Activated CD4-positive, alpha-beta T cell treated with anti-CD3 and anti-CD28 coated beads, Interleukin-2, amount 10 ng/mL, durations not matched to agents 7 days and 5 days (primary cell): ENCODE data around the gene RAB3IL1. TPM values are rescaled to one million over a fixed set of nuclear protein-coding genes. Genes with fewer than 3 reads are reported as not detected.

Source experiments
- CTCF ChIA-PET: fragments of 350-600 bp; sonication (Branson Sonifier 250); formaldehyde crosslinking; loops from one replicate; lab custom pipeline; 2021; ENCODE audit warnings: antibody characterized with exemption; lab: Charles Lee
- POLR2A ChIA-PET: fragments of 350-600 bp; sonication (Branson Sonifier 250); formaldehyde crosslinking; loops from one replicate; lab custom pipeline; 2021; ENCODE audit warnings: antibody characterized with exemption; lab: Charles Lee
- DNase-seq: peaks from one replicate; pipeline ENCODE4 v3.0.0-alpha.2; 2020
- H3K27ac Mint-ChIP-seq: one replicate; pipeline ENCODE4 v1.8.0; 2021; ENCODE audit warnings: mild to moderate bottlenecking, moderate library complexity, mixed read lengths
- H3K27me3 Mint-ChIP-seq: one replicate; pipeline ENCODE4 v1.8.0; 2021; ENCODE audit warnings: mixed read lengths
- H3K36me3 Mint-ChIP-seq: one replicate; pipeline ENCODE4 v1.8.0; 2021; ENCODE audit warnings: low read depth, mixed read lengths
- H3K4me1 Mint-ChIP-seq: one replicate; pipeline ENCODE4 v1.8.0; 2021; ENCODE audit warnings: mixed read lengths
- H3K4me3 Mint-ChIP-seq: one replicate; pipeline ENCODE4 v1.8.0; 2021; ENCODE audit warnings: mild to moderate bottlenecking, moderate library complexity, mixed read lengths
- H3K9me3 Mint-ChIP-seq: one replicate; pipeline ENCODE4 v1.8.0; 2021; ENCODE audit warnings: mixed read lengths
- total RNA-seq, 2 experiments: library from RNA; stranded (reverse); gene quantifications; one replicate each; pipeline ENCODE4 v1.2.3, GENCODE V29; 2021

RAB3IL1 gene
- total RNA-seq, 2 experiments from 2014 or later = not detected

DNA sequence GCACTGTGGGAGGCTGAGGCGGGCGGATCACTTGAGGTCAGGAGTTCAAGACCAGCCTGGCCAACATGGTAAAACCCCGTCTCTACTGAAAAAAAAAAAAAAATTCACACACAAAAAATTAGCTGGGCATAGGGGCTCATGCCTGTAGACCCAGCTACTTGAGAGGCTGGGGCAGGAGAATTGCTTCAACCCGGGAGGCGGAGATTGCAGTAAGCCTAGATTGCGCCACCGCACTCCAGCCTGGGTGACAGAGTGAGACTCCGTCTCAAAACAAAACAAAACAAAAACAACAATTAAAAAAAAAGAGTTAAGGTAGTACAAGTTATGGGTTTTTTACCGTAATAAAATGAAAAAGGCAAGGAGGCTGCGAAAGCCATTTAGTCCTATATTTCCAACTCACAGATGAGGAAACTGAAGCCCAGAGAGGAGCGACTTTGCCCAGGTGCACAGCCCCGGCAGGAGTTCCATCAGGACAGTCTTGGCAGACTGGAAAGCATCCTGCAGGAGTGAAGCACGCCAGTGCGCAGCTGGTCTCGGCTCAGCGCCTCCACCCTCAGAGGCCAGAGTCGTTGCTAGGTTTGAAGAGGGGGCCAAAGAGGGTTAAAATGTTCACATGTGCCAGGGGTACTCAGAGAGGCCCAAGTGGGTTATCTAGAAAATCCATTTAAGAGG is 22.2 kb downstream of the RAB3IL1 start:
- Mint-ChIP-seq H3K27ac (no peak overlapping the region), H3K27me3 (peaks cover 10% of the 10 kb centered on the region), H3K4me3 (no peak overlapping the region), H3K9me3 (no peaks in the 10 kb centered on the region), H3K36me3 (no peaks in the 10 kb centered on the region), H3K4me1 (peaks cover 8% of the 10 kb centered on the region)
- POLR2A ChIA-PET = no interaction called here
- DNase-seq = no peak
- CTCF ChIA-PET = interaction anchor here (0.6 to 5.7 kb wide), 5 partner anchors 52 to 830 kb away, joined by 3 to 46 read pairs (median 7); no protein-coding TSS in a partner anchor

DNA sequence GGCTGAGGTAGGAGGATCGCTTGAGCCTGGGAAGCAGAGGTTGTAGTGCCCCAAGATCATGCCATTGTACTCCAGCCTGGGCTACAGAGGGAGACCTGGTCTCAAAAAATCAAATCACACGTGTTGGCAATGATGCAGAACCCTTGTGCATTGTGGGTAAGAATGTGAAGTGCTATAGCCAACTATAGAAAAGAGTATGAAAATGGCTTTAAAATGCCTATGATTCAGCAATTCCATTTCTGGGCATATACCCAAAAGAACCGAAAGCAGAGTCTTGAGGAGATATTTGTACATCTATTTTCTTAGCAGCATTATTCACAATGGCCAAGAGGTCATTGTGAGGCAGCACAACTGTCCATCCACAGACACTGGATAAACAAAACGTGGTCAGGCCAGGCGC is 23.4 kb downstream of the RAB3IL1 start:
- Mint-ChIP-seq H3K9me3 (no peaks in the 10 kb centered on the region), H3K27me3 (peaks cover 10% of the 10 kb centered on the region), H3K27ac (no peak overlapping the region), H3K4me3 (no peak overlapping the region), H3K36me3 (no peaks in the 10 kb centered on the region), H3K4me1 (peaks cover 3% of the 10 kb centered on the region)
- POLR2A ChIA-PET = no interaction called here
- CTCF ChIA-PET = interaction anchor here (1.3 to 1.7 kb wide), 3 partner anchors 10 to 214 kb away, joined by 3 to 6 read pairs (median 6); no protein-coding TSS in a partner anchor
- DNase-seq = no peak

GRCh38 chr11:61892085-61892370 is 25.3 kb downstream of the RAB3IL1 start:
- CTCF ChIA-PET = interaction anchor here (0.7 to 1.7 kb wide), 4 partner anchors 22 to 190 kb away, joined by 3 to 6 read pairs (median 4); partner anchors contain the start of gene TMEM258
- DNase-seq = no peak
- Mint-ChIP-seq H3K27me3 (peaks cover 13% of the 10 kb centered on the region), H3K4me1 (peaks cover 2% of the 10 kb centered on the region), H3K9me3 (no peaks in the 10 kb centered on the region), H3K36me3 (no peaks in the 10 kb centered on the region), H3K4me3 (peak overlapping the region; percentile 63), H3K27ac (no peak overlapping the region)
- POLR2A ChIA-PET = no interaction called here

- Mint-ChIP-seq H3K4me3 (peak within 1 kb of the TSS; percentile 74), H3K27me3 (peaks cover 14% of the 10 kb centered on the region), H3K4me1 (peaks cover 2% of the 10 kb centered on the region), H3K36me3 (no peaks in the 10 kb centered on the region), H3K27ac (no peak within 1 kb of the TSS), H3K9me3 (no peaks in the 10 kb centered on the region)
- CTCF ChIA-PET = interaction anchor here (0.7 to 2.9 kb wide), 5 partner anchors 8 to 99 kb away, joined by 3 to 13 read pairs (median 3); partner anchors contain the start of gene TMEM258
- peak; percentile 59 for DNase-seq
- POLR2A ChIA-PET = no interaction called here
These were observed 25.9 kb downstream of the RAB3IL1 start, which contains the start of gene FADS3 for GRCh38 chr11:61891331-61892084. Gene FADS3 (minus strand): TSS chr11:61891545. CDS start chr11:61891381, 164 bp downstream.

GRCh38 chr11:61890529-61891330 is 26.6 kb downstream of the RAB3IL1 start:
- peaks cover 14% of the 10 kb centered on the region for H3K27me3 Mint-ChIP-seq
- no peak overlapping the region for H3K27ac Mint-ChIP-seq
- ChIA-PET POLR2A (no interaction called here), CTCF (interaction anchor here (0.6 to 2.9 kb wide), 4 partner anchors 8 to 222 kb away, joined by 3 to 13 read pairs (median 3); no protein-coding TSS in a partner anchor)
- no peaks in the 10 kb centered on the region for H3K9me3 Mint-ChIP-seq
- H3K4me3 Mint-ChIP-seq = peak overlapping the region; percentile 74
- DNase-seq = peak; percentile 46
- H3K4me1 Mint-ChIP-seq = peaks cover 2% of the 10 kb centered on the region
- no peaks in the 10 kb centered on the region for H3K36me3 Mint-ChIP-seq

DNA sequence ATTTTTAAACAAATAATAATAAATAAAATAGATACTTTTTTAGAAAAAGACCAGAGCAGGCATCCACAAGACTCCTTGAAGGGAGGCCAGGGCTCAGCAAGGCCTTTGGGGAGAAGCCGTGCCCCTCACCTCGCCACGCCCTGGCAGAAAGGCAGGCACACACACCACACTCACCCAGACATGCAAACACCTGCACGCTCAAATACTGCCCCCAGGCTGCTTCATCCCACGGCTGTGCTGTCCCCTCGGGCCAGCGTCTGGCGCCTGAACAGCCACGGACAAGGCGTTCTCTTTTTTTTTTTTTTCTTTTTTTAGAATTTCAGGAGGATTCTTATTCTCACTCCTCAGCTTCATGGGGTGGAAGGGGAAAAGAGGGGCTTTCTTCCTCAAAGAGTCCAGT is 27.5 kb downstream of the RAB3IL1 start:
- ChIA-PET CTCF (interaction anchor here (0.6 to 2.9 kb wide), 3 partner anchors 9 to 223 kb away, joined by 3 to 13 read pairs (median 3); no protein-coding TSS in a partner anchor), POLR2A (no interaction called here)
- H3K27me3 Mint-ChIP-seq = peaks cover 14% of the 10 kb centered on the region
- H3K4me3 Mint-ChIP-seq = peak overlapping the region; percentile 45
- H3K36me3 Mint-ChIP-seq = no peaks in the 10 kb centered on the region
- no peak overlapping the region for H3K27ac Mint-ChIP-seq
- DNase-seq = no peak
- H3K9me3 Mint-ChIP-seq = no peaks in the 10 kb centered on the region
- peaks cover 2% of the 10 kb centered on the region for H3K4me1 Mint-ChIP-seq

DNA sequence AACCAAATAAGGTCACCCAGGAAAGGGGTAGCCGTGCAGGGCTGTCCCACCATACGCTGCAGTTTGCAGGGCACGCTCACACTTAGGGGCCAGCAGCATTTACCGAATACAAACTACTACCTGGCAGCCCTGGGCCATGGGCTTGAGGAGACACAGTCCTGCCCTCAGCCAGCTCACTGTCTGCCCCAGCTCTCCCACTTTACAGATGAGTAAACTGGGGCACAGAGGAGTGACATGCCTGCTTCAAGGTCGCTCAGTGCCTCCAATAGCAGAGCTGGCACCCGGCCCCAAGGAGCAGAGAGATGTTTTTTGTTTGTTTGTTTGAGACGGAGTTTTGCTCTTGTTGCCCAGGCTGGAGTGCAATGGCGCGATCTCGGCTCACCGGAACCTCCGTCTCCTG is 28.8 kb downstream of the RAB3IL1 start:
- no peak for DNase-seq
- CTCF ChIA-PET = interaction anchor here (1.4 to 2.9 kb wide), 2 partner anchors 11 to 193 kb away, joined by 3 to 13 read pairs; no protein-coding TSS in a partner anchor
- Mint-ChIP-seq H3K36me3 (no peaks in the 10 kb centered on the region), H3K9me3 (no peaks in the 10 kb centered on the region), H3K27me3 (peaks cover 12% of the 10 kb centered on the region), H3K27ac (no peak overlapping the region), H3K4me3 (no peak overlapping the region), H3K4me1 (peaks cover 2% of the 10 kb centered on the region)
- POLR2A ChIA-PET = no interaction called here

DNA sequence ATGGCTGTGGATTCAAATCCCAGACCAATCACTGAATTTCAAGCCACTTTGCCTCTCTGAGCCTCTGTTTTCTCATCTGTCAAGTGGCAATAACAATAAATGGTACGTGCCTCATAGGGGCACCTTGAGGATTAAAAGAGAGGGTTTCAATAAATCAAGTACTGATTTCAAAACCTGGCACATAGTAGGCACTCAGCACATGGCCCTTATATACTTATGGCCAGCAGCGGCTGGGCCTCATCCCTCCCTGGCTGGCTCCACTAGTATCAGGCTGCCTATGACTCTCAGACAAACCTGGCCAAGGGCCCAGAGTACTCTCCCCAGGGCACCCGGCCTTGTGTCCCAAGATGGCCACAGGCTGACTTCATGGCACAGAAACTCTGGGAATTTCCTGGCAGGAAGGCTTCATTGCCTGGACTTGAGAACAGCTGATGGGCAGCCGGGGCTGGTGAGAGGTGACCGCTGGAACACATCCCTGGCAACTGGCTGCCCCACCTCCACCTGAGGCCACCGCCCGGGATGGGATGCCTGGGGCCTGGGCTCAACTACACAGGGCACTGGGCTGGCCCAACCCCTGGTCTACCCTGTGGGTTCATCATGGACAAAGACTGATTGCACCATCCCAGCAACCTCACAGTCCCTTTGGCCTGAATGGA is 29.4 kb downstream of the RAB3IL1 start:
- Mint-ChIP-seq H3K4me3 (no peak overlapping the region), H3K27ac (no peak overlapping the region), H3K36me3 (no peaks in the 10 kb centered on the region), H3K4me1 (peaks cover 2% of the 10 kb centered on the region), H3K27me3 (peaks cover 12% of the 10 kb centered on the region), H3K9me3 (no peaks in the 10 kb centered on the region)
- ChIA-PET POLR2A (no interaction called here), CTCF (interaction anchor here (1.4 to 1.5 kb wide), 3 partner anchors 11 to 194 kb away, joined by 3 to 6 read pairs (median 4); no protein-coding TSS in a partner anchor)
- DNase-seq = no peak

GRCh38 chr11:61886643-61887042 is 30.7 kb downstream of the RAB3IL1 start:
- CTCF ChIA-PET = interaction anchor here (1.2 to 1.8 kb wide), 4 partner anchors 10 to 12 kb away, joined by 4 to 6 read pairs (median 4); no protein-coding TSS in a partner anchor
- H3K27ac Mint-ChIP-seq = no peak overlapping the region
- H3K4me1 Mint-ChIP-seq = peaks cover 2% of the 10 kb centered on the region
- no peak overlapping the region for H3K4me3 Mint-ChIP-seq
- H3K36me3 Mint-ChIP-seq = no peaks in the 10 kb centered on the region
- H3K9me3 Mint-ChIP-seq = no peaks in the 10 kb centered on the region
- no peak for DNase-seq
- POLR2A ChIA-PET = no interaction called here
- H3K27me3 Mint-ChIP-seq = peaks cover 4% of the 10 kb centered on the region

DNA sequence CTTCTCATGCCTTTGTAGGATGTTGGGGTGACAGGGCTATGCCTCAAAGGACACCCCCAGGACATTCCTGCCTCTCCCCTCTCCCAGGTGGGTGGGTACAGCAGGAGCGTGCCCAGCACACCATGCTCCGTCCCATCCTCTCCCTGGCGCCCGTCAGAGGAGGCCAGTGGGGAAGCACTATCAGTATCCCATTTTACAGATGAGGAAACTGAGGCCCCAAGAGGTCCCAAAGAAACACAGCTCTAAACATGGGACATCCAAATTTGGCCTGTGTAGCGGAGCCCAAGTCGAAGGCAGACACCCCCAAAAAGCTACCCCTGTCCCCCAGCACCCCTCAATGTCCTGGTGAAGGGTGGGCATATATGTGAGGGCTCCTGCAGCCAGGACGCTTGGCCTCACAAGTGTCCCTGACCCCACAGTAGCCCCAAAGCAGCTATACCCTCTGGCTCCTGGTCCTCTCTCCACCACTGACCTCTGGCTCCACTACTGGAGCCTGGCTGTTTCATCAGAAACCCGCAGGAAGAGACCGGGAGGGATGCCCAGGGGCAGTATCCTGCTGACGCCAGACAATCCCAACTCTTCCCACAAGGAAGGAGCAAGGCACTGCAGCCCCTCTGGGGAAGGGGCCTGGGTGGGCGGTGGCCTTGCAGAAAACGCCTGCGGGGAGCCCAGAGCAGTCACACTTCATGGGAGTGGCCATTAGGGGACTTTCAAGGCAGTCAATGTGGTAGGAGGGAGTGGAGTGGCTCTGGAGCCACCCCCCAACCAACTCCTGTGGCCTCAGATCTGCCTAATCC is 31.4 kb downstream of the RAB3IL1 start:
- peaks cover 4% of the 10 kb centered on the region for H3K27me3 Mint-ChIP-seq
- POLR2A ChIA-PET = no interaction called here
- H3K27ac Mint-ChIP-seq = no peak overlapping the region
- peaks cover 2% of the 10 kb centered on the region for H3K4me1 Mint-ChIP-seq
- no peak for DNase-seq
- no peak overlapping the region for H3K4me3 Mint-ChIP-seq
- H3K36me3 Mint-ChIP-seq = no peaks in the 10 kb centered on the region
- H3K9me3 Mint-ChIP-seq = no peaks in the 10 kb centered on the region
- CTCF ChIA-PET = interaction anchor here (1.2 to 7.9 kb wide), 4 partner anchors 11 to 16 kb away, joined by 4 to 41 read pairs (median 4); no protein-coding TSS in a partner anchor

DNA sequence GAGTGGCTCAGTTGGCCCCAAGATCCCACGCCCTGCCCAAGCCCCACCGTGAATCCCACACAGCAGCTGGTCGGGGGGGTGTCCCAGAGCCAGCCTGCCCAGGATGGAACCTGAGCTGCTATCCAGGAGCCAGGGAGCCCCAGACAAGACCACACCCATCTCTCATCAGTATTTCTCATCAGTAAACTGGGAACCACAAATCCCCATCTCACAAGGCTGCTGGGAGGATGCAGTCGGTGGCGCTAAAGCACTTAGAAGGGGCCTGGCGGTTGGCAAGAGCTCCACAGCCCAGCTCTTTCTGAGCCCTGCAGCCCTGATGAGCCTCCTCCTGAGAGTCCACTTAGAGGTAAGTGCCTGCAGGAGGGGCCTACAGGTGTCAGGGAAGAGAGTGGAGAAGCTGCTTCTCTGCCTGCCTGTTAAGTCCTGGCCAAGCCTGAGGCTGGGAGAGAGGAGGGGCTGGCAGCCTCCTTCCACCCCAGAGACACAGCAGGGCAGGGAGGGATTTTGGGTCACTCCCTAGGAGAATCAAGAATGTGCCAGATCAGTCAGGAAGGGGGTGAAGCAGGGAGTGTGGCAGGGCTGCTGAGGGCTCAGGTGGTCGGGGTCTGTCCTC is 32.1 kb downstream of the RAB3IL1 start:
- CTCF ChIA-PET = interaction anchor here (0.8 to 7.9 kb wide), 6 partner anchors 11 to 197 kb away, joined by 3 to 41 read pairs (median 4); no protein-coding TSS in a partner anchor
- no peaks in the 10 kb centered on the region for H3K4me1 Mint-ChIP-seq
- no peaks in the 10 kb centered on the region for H3K9me3 Mint-ChIP-seq
- no peak overlapping the region for H3K4me3 Mint-ChIP-seq
- POLR2A ChIA-PET = no interaction called here
- no peak overlapping the region for H3K27ac Mint-ChIP-seq
- no peak for DNase-seq
- peaks cover 4% of the 10 kb centered on the region for H3K27me3 Mint-ChIP-seq
- H3K36me3 Mint-ChIP-seq = no peaks in the 10 kb centered on the region
